ENCODE measurements around the gene INPP5B. TPM values are rescaled to one million over a fixed set of nuclear protein-coding genes. Genes with fewer than 3 reads are reported as not detected.

The INPP5B gene
- total RNA-seq, 2 donors from 2014 or later, result 44.2 to 44.5 TPM

GRCh38 chr1:37868466-37868865 lies 78.4 kb downstream of the INPP5B start:
- DNase-seq (ENCODE audit: low spot score) (no peak), ATAC-seq (ENCODE audit: insufficient number of reproducible peaks, low FRiP score, low read depth) (no peak)
- no peak overlapping the region for H3K27ac ChIP-seq
- no peak overlapping the region for H3K4me3 ChIP-seq
- no peaks in the 10 kb centered on the region for H3K4me1 ChIP-seq (ENCODE audit: control insufficient read depth in 1 of 2, low read depth in 2 of 2)
- no peak for TF ChIP-seq CTCF (IDR thresholded peaks at IDR 0.05)
- no peaks in the 10 kb centered on the region for H3K9me3 ChIP-seq
- no peaks in the 10 kb centered on the region for H3K27me3 ChIP-seq (replicated peaks; ENCODE audit: insufficient read depth)
- H3K36me3 ChIP-seq, result peaks cover 65% of the 10 kb centered on the region

GRCh38 chr1:37867784-37868183 lies 79.1 kb downstream of the INPP5B start:
- Histone ChIP-seq H3K9me3 (no peaks in the 10 kb centered on the region), H3K4me3 (no peak overlapping the region), H3K36me3 (peaks cover 59% of the 10 kb centered on the region), H3K27me3 (replicated peaks; ENCODE audit: insufficient read depth) (no peaks in the 10 kb centered on the region), H3K4me1 (ENCODE audit: control insufficient read depth in 1 of 2, low read depth in 2 of 2) (no peaks in the 10 kb centered on the region), H3K27ac (no peak overlapping the region)
- no peak for ATAC-seq (ENCODE audit: insufficient number of reproducible peaks, low FRiP score, low read depth)
- no peak for TF ChIP-seq CTCF (IDR thresholded peaks at IDR 0.05)
- DNase-seq (ENCODE audit: low spot score), result no peak

- Histone ChIP-seq H3K4me3 (no peak overlapping the region), H3K36me3 (peaks cover 52% of the 10 kb centered on the region), H3K4me1 (ENCODE audit: control insufficient read depth in 1 of 2, low read depth in 2 of 2) (no peaks in the 10 kb centered on the region), H3K27ac (no peak overlapping the region), H3K27me3 (replicated peaks; ENCODE audit: insufficient read depth) (no peaks in the 10 kb centered on the region), H3K9me3 (no peaks in the 10 kb centered on the region)
- DNase-seq (ENCODE audit: low spot score), result no peak
- ATAC-seq (ENCODE audit: insufficient number of reproducible peaks, low FRiP score, low read depth), result no peak
- TF ChIP-seq CTCF (IDR thresholded peaks at IDR 0.05), result no peak
Observed at GRCh38 chr1:37866491-37866890, 80.4 kb downstream of the INPP5B start.

- ATAC-seq (ENCODE audit: insufficient number of reproducible peaks, low FRiP score, low read depth), result no peak
- peaks cover 51% of the 10 kb centered on the region for H3K36me3 ChIP-seq
- H3K4me3 ChIP-seq, result no peak overlapping the region
- no peak for TF ChIP-seq CTCF (IDR thresholded peaks at IDR 0.05)
- peaks cover 0 to 4% of the 10 kb centered on the region in 2 donors for H3K4me1 ChIP-seq (ENCODE audit: control insufficient read depth in 1 of 2, low read depth in 2 of 2)
- H3K27ac ChIP-seq, result no peak overlapping the region
- H3K9me3 ChIP-seq, result no peaks in the 10 kb centered on the region
- no peak for DNase-seq (ENCODE audit: low spot score)
- H3K27me3 ChIP-seq (replicated peaks; ENCODE audit: insufficient read depth), result no peaks in the 10 kb centered on the region
Observed at GRCh38 chr1:37865348-37866120, 81.3 kb downstream of the INPP5B start.

- TF ChIP-seq CTCF (IDR thresholded peaks at IDR 0.05), result no peak
- no peaks in the 10 kb centered on the region for H3K27me3 ChIP-seq (replicated peaks; ENCODE audit: insufficient read depth)
- H3K9me3 ChIP-seq, result no peaks in the 10 kb centered on the region
- no peak for ATAC-seq (ENCODE audit: insufficient number of reproducible peaks, low FRiP score, low read depth)
- H3K4me1 ChIP-seq (ENCODE audit: control insufficient read depth in 1 of 2, low read depth in 2 of 2), result peaks cover 10 to 26% of the 10 kb centered on the region in 2 donors
- DNase-seq (ENCODE audit: low spot score), result no peak
- no peak overlapping the region for H3K4me3 ChIP-seq
- peaks cover 32% of the 10 kb centered on the region for H3K36me3 ChIP-seq
- no peak overlapping the region for H3K27ac ChIP-seq
Observed at GRCh38 chr1:37862330-37862729, 84.5 kb downstream of the INPP5B start.
